Measurements from ENCODE around the gene PLB1. TPM values are rescaled to one million over a fixed set of nuclear protein-coding genes. Genes with fewer than 3 reads are reported as not detected.
A peak's percentile ranks its signal among the peaks of the same experiment; 100 is the strongest.

The PLB1 gene
- total RNA-seq, 4 donors from 2014 or later, result 1.1 to 6.5 (median 2.3) TPM

DNA sequence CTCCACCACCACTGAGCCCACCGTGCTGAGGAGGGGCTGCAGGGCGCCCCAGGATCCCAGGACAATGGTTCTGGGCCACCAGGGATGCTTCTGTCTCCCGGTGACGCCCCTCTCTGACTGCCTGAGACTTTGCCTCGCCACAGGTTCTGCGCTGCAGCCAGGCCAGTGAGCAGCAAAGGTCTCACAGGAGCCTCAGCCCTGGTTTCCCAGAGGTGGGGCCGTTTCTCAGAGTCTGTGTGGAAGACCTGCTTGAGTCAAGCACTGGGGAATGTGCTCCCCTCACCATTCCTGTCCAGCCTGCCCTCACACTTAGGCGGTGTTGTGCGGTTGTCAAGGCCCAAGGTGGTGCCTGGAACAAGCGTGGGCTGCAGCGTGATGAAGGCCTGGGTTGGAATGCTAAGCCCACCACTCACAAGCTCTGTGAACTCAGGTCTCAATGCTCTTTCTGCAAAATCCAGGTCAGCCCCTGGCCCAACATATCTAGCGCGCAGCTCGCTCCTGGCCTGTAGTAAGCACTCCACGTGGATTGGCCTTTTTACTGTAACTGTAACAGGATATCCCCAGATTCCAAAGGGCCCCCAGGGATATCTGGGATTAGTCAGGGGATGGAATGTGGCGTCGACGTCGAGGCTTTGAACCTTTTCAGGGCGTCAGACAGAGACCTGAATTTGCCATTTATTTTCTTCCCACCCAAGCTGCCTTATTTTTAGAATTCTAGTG lies 47.6 kb downstream of the PLB1 start:
- Histone ChIP-seq H3K4me1 (peaks cover 13 to 47% (median 15%) of the 10 kb centered on the region in 3 donors), H3K27ac (no peak overlapping the region), H3K4me3 (no peak overlapping the region), H3K9me3 (no peaks in the 10 kb centered on the region), H3K27me3 (no peaks in the 10 kb centered on the region), H3K36me3 (no peaks in the 10 kb centered on the region)
- no peak for DNase-seq
- TF ChIP-seq, protein P1, sequence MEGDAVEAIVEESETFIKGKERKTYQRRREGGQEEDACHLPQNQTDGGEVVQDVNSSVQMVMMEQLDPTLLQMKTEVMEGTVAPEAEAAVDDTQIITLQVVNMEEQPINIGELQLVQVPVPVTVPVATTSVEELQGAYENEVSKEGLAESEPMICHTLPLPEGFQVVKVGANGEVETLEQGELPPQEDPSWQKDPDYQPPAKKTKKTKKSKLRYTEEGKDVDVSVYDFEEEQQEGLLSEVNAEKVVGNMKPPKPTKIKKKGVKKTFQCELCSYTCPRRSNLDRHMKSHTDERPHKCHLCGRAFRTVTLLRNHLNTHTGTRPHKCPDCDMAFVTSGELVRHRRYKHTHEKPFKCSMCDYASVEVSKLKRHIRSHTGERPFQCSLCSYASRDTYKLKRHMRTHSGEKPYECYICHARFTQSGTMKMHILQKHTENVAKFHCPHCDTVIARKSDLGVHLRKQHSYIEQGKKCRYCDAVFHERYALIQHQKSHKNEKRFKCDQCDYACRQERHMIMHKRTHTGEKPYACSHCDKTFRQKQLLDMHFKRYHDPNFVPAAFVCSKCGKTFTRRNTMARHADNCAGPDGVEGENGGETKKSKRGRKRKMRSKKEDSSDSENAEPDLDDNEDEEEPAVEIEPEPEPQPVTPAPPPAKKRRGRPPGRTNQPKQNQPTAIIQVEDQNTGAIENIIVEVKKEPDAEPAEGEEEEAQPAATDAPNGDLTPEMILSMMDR (IDR thresholded peaks at IDR 0.05), result no peak
- TF ChIP-seq POLR2A (IDR thresholded peaks at IDR 0.05), result no peak
- intact Hi-C loops (cut with DNase I), result no loop called here
- WGBS, 2 donors, result 61 to 76% methylated on average over 9 to 13 of the region's 20 CpGs

DNA sequence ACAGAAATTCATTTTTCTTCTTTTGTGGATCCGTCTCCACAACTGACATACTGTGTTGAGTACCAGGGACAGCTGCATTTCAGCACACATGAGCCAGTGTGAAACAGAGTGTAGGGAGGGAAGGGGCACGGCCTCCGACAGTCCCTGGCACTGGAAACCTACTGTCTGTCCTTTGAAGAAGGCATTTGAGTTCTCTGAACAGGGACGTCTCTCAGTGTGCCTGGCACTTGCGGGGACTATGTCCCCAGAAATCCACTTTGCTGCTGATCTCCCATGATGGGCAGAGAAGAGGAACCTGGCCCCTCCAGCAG lies 48.1 kb downstream of the PLB1 start:
- no peaks in the 10 kb centered on the region for H3K36me3 ChIP-seq
- intact Hi-C loops (cut with DNase I), result no loop called here
- H3K4me1 ChIP-seq, result peaks cover 13 to 44% (median 15%) of the 10 kb centered on the region in 3 donors
- TF ChIP-seq POLR2A (IDR thresholded peaks at IDR 0.05), result no peak
- TF ChIP-seq, protein P1 (IDR thresholded peaks at IDR 0.05), result no peak
- H3K9me3 ChIP-seq, result no peaks in the 10 kb centered on the region
- WGBS, 2 donors, result 84 to 100% methylated on average over 1 to 5 of the region's 5 CpGs
- no peak for DNase-seq
- H3K27ac ChIP-seq, result no peak overlapping the region
- H3K4me3 ChIP-seq, result no peak overlapping the region
- H3K27me3 ChIP-seq, result no peaks in the 10 kb centered on the region

DNA sequence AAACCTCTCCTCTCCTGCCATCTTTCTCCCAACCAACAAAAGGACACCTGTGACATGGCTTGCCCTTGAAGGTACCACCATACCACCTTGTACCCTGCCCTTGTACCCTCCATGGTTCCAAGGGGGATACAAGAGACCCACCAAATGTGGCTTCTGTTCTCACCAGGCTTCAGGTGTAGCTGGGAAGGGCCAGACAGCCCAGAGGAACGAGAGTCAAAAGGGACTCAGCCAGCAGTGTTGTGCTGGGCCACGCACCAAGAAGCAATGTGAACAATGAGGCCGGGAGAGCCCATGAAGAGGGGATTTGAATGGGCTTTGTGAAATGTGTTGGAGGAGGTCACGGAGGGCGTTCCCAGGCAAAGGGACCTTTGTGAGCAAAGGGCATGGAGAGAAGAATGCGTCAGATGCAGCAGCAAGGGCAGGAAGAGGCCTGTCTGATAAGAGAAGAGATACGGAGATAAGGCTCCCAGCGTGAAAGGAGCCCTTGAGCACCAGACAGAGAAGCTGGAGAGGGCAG lies 48.6 kb downstream of the PLB1 start:
- H3K27ac ChIP-seq, result peak overlapping the region in 3 of 4 donors; percentile 4 to 46 (median 25)
- H3K36me3 ChIP-seq, result no peaks in the 10 kb centered on the region
- H3K4me3 ChIP-seq, result no peak overlapping the region
- whole genome bisulfite sequencing, 2 donors, result 72 to 81% methylated on average over 8 of the region's 8 CpGs
- intact Hi-C loops (cut with DNase I), result no loop called here
- H3K4me1 ChIP-seq, result peaks cover 13 to 39% (median 15%) of the 10 kb centered on the region in 3 donors
- no peaks in the 10 kb centered on the region for H3K9me3 ChIP-seq
- TF ChIP-seq, protein P1 (IDR thresholded peaks at IDR 0.05), result no peak
- TF ChIP-seq POLR2A (IDR thresholded peaks at IDR 0.05), result no peak
- DNase-seq, result no peak
- no peaks in the 10 kb centered on the region for H3K27me3 ChIP-seq

DNA sequence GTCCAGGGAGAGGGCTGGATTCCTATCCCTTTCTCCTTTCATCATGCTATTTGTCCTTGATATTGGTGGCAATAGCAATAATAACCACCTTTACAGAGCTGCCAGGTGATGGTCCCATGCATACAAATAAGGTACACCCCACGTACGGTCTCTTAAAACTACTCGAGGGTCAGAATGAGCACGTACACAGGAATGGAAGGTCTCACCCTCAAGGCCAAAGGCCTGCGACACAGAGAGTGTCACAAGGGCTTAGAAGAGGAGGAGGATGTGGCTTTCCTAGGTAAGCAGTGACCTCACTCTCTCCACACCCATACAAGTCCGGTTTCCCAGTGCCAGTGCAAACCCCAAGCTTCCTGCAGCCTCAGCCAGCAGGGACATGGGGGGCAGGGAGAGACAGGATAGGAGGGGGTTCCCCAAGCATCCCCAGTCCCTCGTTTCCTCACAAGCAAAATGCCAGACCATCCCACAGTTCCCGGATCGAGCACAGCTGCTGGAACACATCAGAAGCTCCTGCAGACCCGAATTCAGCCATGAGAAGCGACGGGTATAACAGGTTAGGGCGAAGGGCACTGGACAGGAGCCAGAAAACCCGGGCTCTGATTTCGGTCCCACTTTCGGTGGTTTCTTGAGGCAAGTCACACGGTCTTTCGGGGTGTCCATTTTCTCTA lies 49.2 kb downstream of the PLB1 start:
- no peaks in the 10 kb centered on the region for H3K36me3 ChIP-seq
- peaks cover 13 to 37% (median 15%) of the 10 kb centered on the region in 3 donors for H3K4me1 ChIP-seq
- 49 to 60% methylated on average over 12 to 14 of the region's 18 CpGs for WGBS, 2 donors
- H3K27me3 ChIP-seq, result no peaks in the 10 kb centered on the region
- TF ChIP-seq, protein P1 (IDR thresholded peaks at IDR 0.05), result no peak
- no peak for TF ChIP-seq POLR2A (IDR thresholded peaks at IDR 0.05)
- H3K9me3 ChIP-seq, result no peaks in the 10 kb centered on the region
- H3K27ac ChIP-seq, result peak overlapping the region; percentile 42 to 76 (median 70)
- intact Hi-C loops (cut with DNase I), result no loop called here
- peak overlapping the region in 2 of 4 donors; percentile 10 to 31 for H3K4me3 ChIP-seq
- no peak for DNase-seq

DNA sequence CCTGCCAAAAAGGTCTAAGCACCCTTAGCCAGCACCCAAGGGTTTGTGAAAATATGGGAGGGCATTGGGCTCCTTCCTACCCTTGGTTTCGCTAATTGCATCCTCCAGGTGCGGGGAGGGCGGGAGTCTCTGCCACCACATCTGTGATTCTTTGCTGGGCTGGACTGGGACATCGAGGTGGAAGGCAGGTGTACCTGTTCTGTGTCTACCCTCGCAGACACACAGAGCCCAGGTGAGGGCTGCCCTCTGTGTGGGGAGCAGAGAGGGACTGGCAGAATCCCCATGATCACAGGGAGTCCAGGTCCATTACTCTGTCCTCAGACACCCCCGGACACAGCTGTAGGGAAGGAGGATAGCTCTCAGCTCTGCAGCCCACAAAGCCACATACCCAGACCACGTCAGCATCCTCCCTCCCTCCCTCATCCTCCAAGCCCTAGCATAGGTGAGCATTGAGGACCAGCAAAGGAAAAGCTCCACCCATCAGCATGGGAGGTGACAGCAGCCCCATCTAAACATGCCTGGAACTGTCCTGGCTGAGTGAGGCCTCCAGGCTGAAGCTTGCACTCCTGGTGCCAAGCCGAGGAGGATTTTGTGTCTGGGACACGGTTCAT lies 49.8 kb downstream of the PLB1 start:
- no peak for DNase-seq
- Histone ChIP-seq H3K9me3 (no peaks in the 10 kb centered on the region), H3K27ac (peak overlapping the region; percentile 42 to 76 (median 70)), H3K36me3 (no peaks in the 10 kb centered on the region), H3K27me3 (no peaks in the 10 kb centered on the region), H3K4me1 (peaks cover 13 to 37% (median 15%) of the 10 kb centered on the region in 3 donors), H3K4me3 (peak overlapping the region in 2 of 4 donors; percentile 10 to 31)
- intact Hi-C loops (cut with DNase I), result no loop called here
- 20 to 40% methylated on average over 1 to 6 of the region's 9 CpGs for WGBS, 2 donors
- TF ChIP-seq, protein P1 (IDR thresholded peaks at IDR 0.05), result no peak
- no peak for TF ChIP-seq POLR2A (IDR thresholded peaks at IDR 0.05)

Data from esophagus squamous epithelium (tissue), 5 donors.